Fibroblast of mammary gland (primary cell): Measurements from ENCODE around the gene GDI2.

Experiments
- DNase-seq: peaks from one replicate; pipeline ENCODE4 v3.0.0-alpha.2; 2010; ENCODE audit warnings: low read depth
- H3K4me3 ChIP-seq: 2 replicates; pipeline ENCODE4 v1.5.1; 2011; ENCODE audit warnings: low read depth, mild to moderate bottlenecking, low read length, moderate library complexity; ENCODE audit not compliant: control insufficient read depth
- TF ChIP-seq, protein P1 (sequence below): conservative IDR thresholded peaks from 2 replicates; pipeline ENCODE4 v1.5.1; 2011; ENCODE audit warnings: low read depth, low read length, inconsistent platforms; ENCODE audit not compliant: control insufficient read depth, insufficient read depth

The GDI2 gene

DNA sequence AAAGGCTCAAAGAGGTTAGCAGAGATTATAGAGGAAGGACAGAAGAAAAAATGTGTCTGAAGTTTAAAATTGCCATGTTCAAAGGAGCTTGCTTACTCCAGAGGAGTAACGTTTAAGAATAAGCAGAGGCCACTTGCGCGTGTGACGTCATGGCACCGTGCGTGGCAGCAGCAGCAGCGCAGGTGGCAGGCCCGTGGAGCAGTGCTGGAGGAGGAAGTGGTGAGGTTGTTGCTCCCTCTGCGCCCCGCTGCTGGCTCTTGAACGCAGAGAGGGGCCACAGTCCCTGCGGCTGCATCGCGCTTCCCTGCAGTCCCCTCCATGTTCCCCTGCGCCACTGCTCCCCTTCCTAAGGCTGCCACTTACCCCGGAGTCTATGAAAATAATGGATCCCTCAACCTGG, 37.5 kb downstream of the GDI2 start:
- no peak overlapping the region for H3K4me3 ChIP-seq
- no peak for DNase-seq
- TF ChIP-seq, protein P1, sequence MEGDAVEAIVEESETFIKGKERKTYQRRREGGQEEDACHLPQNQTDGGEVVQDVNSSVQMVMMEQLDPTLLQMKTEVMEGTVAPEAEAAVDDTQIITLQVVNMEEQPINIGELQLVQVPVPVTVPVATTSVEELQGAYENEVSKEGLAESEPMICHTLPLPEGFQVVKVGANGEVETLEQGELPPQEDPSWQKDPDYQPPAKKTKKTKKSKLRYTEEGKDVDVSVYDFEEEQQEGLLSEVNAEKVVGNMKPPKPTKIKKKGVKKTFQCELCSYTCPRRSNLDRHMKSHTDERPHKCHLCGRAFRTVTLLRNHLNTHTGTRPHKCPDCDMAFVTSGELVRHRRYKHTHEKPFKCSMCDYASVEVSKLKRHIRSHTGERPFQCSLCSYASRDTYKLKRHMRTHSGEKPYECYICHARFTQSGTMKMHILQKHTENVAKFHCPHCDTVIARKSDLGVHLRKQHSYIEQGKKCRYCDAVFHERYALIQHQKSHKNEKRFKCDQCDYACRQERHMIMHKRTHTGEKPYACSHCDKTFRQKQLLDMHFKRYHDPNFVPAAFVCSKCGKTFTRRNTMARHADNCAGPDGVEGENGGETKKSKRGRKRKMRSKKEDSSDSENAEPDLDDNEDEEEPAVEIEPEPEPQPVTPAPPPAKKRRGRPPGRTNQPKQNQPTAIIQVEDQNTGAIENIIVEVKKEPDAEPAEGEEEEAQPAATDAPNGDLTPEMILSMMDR, result no peak

DNA sequence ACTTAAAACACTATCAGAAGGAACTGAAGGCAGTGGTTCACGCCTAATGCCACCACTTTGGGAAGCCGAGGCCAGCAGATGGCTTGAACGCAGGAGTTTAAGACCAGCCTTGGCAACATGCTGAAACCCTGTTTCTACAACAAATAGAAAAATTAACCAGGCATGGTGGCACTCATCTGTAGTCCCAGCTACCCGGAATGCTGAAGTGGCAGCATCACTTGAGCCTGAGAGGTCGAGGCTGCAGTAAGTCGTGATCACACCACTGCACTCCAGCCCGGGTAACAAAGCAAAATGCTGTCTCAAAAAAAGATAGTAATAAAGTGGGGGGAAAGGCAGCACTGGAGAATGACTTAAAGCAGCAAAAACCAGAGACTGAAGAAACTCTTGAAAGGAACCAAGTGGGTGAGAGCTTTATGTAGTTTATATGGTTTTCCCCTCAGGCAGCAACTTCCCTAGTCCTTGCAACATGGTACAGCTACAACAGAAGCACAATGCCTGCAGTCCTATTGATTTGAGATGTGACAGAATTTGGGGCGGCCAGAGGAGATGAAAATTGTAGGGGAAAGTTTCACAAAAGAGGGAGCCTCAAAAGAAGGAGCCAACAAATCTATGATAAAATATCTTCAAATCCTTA, 38.1 kb downstream of the GDI2 start:
- TF ChIP-seq, protein P1, result no peak
- H3K4me3 ChIP-seq, result no peak overlapping the region
- DNase-seq, result no peak

DNA sequence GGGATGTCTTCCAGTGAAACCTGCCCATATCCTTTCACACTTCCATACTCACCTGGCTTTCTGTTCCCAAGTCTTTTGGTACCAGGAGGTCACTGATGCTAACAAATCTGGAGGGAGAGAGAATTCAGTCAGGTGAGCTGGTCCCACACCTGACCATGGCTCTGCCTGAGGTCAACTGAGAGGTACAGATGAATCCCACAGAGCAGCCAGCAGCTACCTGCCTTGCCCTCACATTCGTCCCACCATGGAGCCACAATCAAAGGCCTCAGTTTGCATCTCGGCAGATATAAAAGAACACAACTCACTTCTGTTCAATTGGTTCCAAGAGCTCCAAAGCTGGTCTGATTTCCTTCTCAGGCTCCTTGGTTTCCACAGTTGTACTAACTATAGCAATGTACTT, 47.0 kb downstream of the GDI2 start:
- DNase-seq, result no peak
- TF ChIP-seq, protein P1, result no peak
- no peak overlapping the region for H3K4me3 ChIP-seq

DNA sequence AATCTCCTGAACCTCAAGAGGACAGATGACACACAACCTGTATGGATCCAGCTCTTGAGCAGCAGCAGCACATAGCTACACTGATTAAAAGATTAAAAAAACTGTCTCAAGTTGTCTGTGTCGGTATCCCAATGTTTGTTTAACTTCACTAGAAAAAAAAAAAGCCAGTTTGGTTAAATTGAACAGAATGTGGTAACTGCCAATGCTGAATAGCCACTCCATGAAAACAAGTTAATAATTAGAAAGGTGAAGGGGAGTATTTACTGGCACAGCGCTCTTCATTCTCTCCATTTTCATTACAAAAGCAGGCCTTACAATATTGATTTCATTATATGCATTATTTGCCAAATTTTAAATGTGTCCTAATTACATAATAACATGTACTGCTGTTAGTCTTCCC, 47.6 kb downstream of the GDI2 start:
- no peak for DNase-seq
- TF ChIP-seq, protein P1, result no peak
- no peak overlapping the region for H3K4me3 ChIP-seq

DNA sequence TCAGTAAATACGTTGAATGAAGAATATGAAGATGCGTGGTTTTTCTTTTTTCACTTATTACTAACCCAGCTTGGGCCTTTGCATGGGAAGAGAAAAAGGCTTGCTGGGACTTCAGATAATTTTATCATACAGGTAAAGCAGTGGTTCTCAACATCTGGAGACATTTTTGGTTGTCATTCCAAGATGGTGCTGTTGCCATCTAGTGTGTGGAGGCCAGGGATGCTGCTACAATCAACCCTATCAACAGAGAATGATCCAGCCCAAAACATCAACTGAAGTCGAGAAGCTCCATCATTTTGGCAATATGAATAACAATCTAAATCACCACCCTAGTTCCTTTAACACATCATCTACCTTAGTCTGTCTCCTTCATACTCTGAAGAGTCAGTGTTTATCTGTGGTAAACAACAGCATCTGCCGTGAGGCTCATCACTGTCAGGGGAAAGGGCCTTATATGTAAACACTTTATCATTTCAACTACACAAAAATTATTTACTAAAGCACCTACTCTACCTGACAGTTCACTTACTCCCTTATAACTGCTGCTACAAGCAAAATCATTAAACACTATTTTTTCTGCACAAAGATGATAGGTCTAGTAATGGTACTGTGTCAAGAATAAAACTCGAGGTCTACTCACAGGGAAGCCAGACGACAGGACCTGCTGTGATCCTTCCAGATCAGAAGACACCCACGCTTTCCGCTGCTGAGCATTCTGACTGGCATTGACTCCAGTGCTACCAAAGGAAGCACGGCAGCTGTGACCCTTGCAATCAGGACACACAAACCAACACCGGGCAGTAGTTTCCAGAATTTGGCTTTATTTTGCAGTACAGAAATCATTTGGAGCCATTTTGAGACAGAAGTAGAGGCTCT, 48.6 kb downstream of the GDI2 start:
- DNase-seq, result no peak

DNA sequence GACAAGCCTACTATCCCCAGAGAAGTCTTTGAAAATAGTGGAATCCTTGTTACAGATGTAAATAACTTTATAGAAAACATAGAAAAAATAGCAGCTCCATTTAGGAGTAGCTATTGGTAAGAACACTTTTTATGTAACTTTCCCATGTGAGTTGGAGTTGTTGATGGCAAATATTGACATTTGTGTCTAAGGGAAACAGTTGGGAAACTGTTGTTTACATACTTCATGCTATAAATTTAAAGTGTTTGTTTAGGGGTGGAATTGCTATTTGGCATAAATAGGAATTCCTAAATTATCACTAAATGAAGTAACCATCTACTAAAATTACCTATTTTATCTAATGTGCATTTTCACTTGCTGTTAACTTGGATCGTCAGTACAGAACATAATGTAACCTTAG, 50.7 kb downstream of the GDI2 start:
- no peak overlapping the region for H3K4me3 ChIP-seq
- DNase-seq, result no peak
- TF ChIP-seq, protein P1, result no peak

More for the DNA sequence above, 48.6 kb downstream of the GDI2 start:
- H3K4me3 ChIP-seq, result no peak overlapping the region
- TF ChIP-seq, protein P1, result no peak

DNA sequence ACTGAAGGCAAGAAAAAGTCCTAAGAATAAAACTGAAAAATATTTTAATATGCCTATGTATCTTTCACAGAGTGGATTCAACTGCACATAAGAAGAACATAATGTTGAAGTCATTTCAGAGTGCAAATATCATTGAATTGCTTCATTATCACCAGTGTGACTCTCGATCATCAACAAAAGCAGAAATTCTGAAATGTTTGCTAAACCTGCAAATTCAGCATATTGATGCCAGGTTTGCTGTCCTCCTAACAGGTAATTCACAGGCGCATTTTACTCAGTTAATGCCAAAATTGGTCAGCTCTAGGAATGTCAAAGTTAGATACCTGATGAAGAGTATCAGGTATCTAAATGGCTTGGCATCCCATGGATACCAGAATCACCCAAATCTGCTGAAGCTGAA, 52.0 kb downstream of the GDI2 start:
- no peak overlapping the region for H3K4me3 ChIP-seq
- DNase-seq, result no peak
- TF ChIP-seq, protein P1, result no peak
